ENCODE measurements around the gene KSR2. TPM values are rescaled to one million over a fixed set of nuclear protein-coding genes. Genes with fewer than 3 reads are reported as not detected.

KSR2 gene
- total RNA-seq, 1 donor from 2014 or later: not detected

GRCh38 chr12:117850048-117850447 lies 118.7 kb downstream of the KSR2 start:
- no peak overlapping the region for H3K4me3 Mint-ChIP-seq (ENCODE audit: unreplicated experiment)
- peaks cover 2% of the 10 kb centered on the region for H3K36me3 Mint-ChIP-seq (ENCODE audit: low read depth)
- H3K27ac Mint-ChIP-seq (ENCODE audit: unreplicated experiment): no peak overlapping the region
- H3K4me1 Mint-ChIP-seq (ENCODE audit: low read depth): peaks cover 4% of the 10 kb centered on the region
- H3K27me3 Mint-ChIP-seq (ENCODE audit: low read depth): peaks cover 50% of the 10 kb centered on the region
- peaks cover 5% of the 10 kb centered on the region for H3K9me3 Mint-ChIP-seq (ENCODE audit: low read depth)
- TF ChIP-seq CTCF (IDR thresholded peaks at IDR 0.05): peak; percentile 92
- DNase-seq (ENCODE audit: low spot score): no peak

GRCh38 chr12:117847371-117847770 lies 121.4 kb downstream of the KSR2 start:
- no peak for DNase-seq (ENCODE audit: low spot score)
- no peak overlapping the region for H3K4me3 Mint-ChIP-seq (ENCODE audit: unreplicated experiment)
- H3K27ac Mint-ChIP-seq (ENCODE audit: unreplicated experiment): no peak overlapping the region
- peaks cover 2% of the 10 kb centered on the region for H3K36me3 Mint-ChIP-seq (ENCODE audit: low read depth)
- no peak for TF ChIP-seq CTCF (IDR thresholded peaks at IDR 0.05)
- peaks cover 4% of the 10 kb centered on the region for H3K4me1 Mint-ChIP-seq (ENCODE audit: low read depth)
- H3K27me3 Mint-ChIP-seq (ENCODE audit: low read depth): peaks cover 67% of the 10 kb centered on the region
- H3K9me3 Mint-ChIP-seq (ENCODE audit: low read depth): peaks cover 7% of the 10 kb centered on the region

- Mint-ChIP-seq H3K27ac (ENCODE audit: unreplicated experiment) (no peak overlapping the region), H3K27me3 (ENCODE audit: low read depth) (peaks cover 80% of the 10 kb centered on the region), H3K4me1 (ENCODE audit: low read depth) (peaks cover 4% of the 10 kb centered on the region)
Measured at GRCh38 chr12:117845271-117845904, 123.4 kb downstream of the KSR2 start.

GRCh38 chr12:117844114-117844830 lies 124.5 kb downstream of the KSR2 start:
- TF ChIP-seq CTCF (IDR thresholded peaks at IDR 0.05): no peak
- H3K27me3 Mint-ChIP-seq (ENCODE audit: low read depth): peaks cover 79% of the 10 kb centered on the region
- no peaks in the 10 kb centered on the region for H3K4me1 Mint-ChIP-seq (ENCODE audit: low read depth)
- H3K4me3 Mint-ChIP-seq (ENCODE audit: unreplicated experiment): no peak overlapping the region
- peaks cover 7% of the 10 kb centered on the region for H3K9me3 Mint-ChIP-seq (ENCODE audit: low read depth)
- no peak for DNase-seq (ENCODE audit: low spot score)
- H3K36me3 Mint-ChIP-seq (ENCODE audit: low read depth): peaks cover 2% of the 10 kb centered on the region
- H3K27ac Mint-ChIP-seq (ENCODE audit: unreplicated experiment): no peak overlapping the region

More at GRCh38 chr12:117845271-117845904, 123.4 kb downstream of the KSR2 start:
- H3K4me3 Mint-ChIP-seq (ENCODE audit: unreplicated experiment): no peak overlapping the region
- H3K36me3 Mint-ChIP-seq (ENCODE audit: low read depth): peaks cover 2% of the 10 kb centered on the region
- TF ChIP-seq CTCF (IDR thresholded peaks at IDR 0.05): no peak
- DNase-seq (ENCODE audit: low spot score): no peak
- peaks cover 7% of the 10 kb centered on the region for H3K9me3 Mint-ChIP-seq (ENCODE audit: low read depth)

GRCh38 chr12:117842630-117843029 lies 126.2 kb downstream of the KSR2 start:
- Mint-ChIP-seq H3K27me3 (ENCODE audit: low read depth) (peaks cover 71% of the 10 kb centered on the region), H3K4me3 (ENCODE audit: unreplicated experiment) (no peak overlapping the region), H3K4me1 (ENCODE audit: low read depth) (no peaks in the 10 kb centered on the region)

More at GRCh38 chr12:117842630-117843029, 126.2 kb downstream of the KSR2 start:
- Mint-ChIP-seq H3K27ac (ENCODE audit: unreplicated experiment) (no peak overlapping the region), H3K36me3 (ENCODE audit: low read depth) (peaks cover 2% of the 10 kb centered on the region), H3K9me3 (ENCODE audit: low read depth) (peaks cover 7% of the 10 kb centered on the region)
- TF ChIP-seq CTCF (IDR thresholded peaks at IDR 0.05): no peak
- no peak for DNase-seq (ENCODE audit: low spot score)
